Right atrium auricular region (tissue), 2 donors: Measurements from ENCODE around the gene CSK. TPM values are rescaled to one million over a fixed set of nuclear protein-coding genes. Genes with fewer than 3 reads are reported as not detected.

Experiments
- DNase-seq: peaks from one replicate; pipeline ENCODE4 v3.0.0-alpha.2; 2019; ENCODE audit warnings: low spot score
- H3K27ac ChIP-seq, 2 donors: fragments of 200-600 bp; sonication (generic); 1 replicate in 1 of 2; 2 replicates in 1 of 2; pipeline ENCODE4 v1.5.1; 2016 to 2019
- H3K27me3 ChIP-seq, 2 donors: fragments of 200-600 bp; sonication (generic); one replicate each; pipeline versions ENCODE4 v1.5.1 to v1.6.0; 2017 to 2019
- H3K36me3 ChIP-seq: fragments of 200-600 bp; sonication (generic); one replicate; pipeline ENCODE4 v1.5.1; 2016
- H3K4me1 ChIP-seq, 2 donors: fragments of 200-600 bp; sonication (generic); one replicate each; pipeline versions ENCODE4 v1.5.1 to v1.6.0; 2017 to 2019
- H3K4me3 ChIP-seq, 2 donors: fragments of 200-600 bp; sonication (generic); 1 replicate in 1 of 2; 2 replicates in 1 of 2; pipeline ENCODE4 v1.5.1; 2017 to 2019; ENCODE audit warnings: mild to moderate bottlenecking in 1 of 2, moderate library complexity in 1 of 2
- H3K9me3 ChIP-seq, 2 donors: fragments of 200-600 bp; sonication (generic); one replicate each; pipeline ENCODE4 v1.5.1; 2019
- CTCF ChIP-seq, 2 donors: fragments of 200-600 bp; sonication (generic); IDR thresholded peaks; one replicate each; pipeline ENCODE4 v1.5.1; 2019; ENCODE audit warnings: antibody characterized with exemption in 2 of 2
- total RNA-seq, 2 donors: library from RNA; depleted of rRNA; stranded (reverse); fragments of >200 nt; gene quantifications; one replicate each; pipeline ENCODE4 v1.1.0, GENCODE V29; 2016

The CSK gene
- total RNA-seq, 2 donors from 2014 or later: 25.6 to 26.8 TPM

GRCh38 chr15:74824976-74825375 lies 43.1 kb downstream of the CSK start:
- Histone ChIP-seq H3K27me3 (no peaks in the 10 kb centered on the region), H3K9me3 (no peaks in the 10 kb centered on the region), H3K4me1 (peaks cover 0 to 22% of the 10 kb centered on the region in 2 donors), H3K36me3 (no peaks in the 10 kb centered on the region), H3K4me3 (no peak overlapping the region), H3K27ac (no peak overlapping the region)
- TF ChIP-seq CTCF (IDR thresholded peaks at IDR 0.05): no peak
- DNase-seq: no peak

- no peak for TF ChIP-seq CTCF (IDR thresholded peaks at IDR 0.05)
- Histone ChIP-seq H3K4me3 (no peak overlapping the region), H3K27ac (peak overlapping the region in 1 of 2 donors; percentile 26), H3K4me1 (peaks cover 0 to 16% of the 10 kb centered on the region in 2 donors), H3K36me3 (no peaks in the 10 kb centered on the region), H3K9me3 (no peaks in the 10 kb centered on the region), H3K27me3 (no peaks in the 10 kb centered on the region)
- no peak for DNase-seq
Observed at GRCh38 chr15:74825866-74826265, 44.0 kb downstream of the CSK start.

GRCh38 chr15:74826364-74826819 lies 44.5 kb downstream of the CSK start, which contains the start of gene CPLX3:
Gene CPLX3, plus strand, starts transcription at chr15:74826627. Its CDS starts 77 bp downstream, at chr15:74826704.
- no peak for DNase-seq
- Histone ChIP-seq H3K36me3 (no peaks in the 10 kb centered on the region), H3K9me3 (no peaks in the 10 kb centered on the region), H3K27ac (peak within 1 kb of the TSS in 1 of 2 donors; percentile 26), H3K4me1 (peaks cover 0 to 17% of the 10 kb centered on the region in 2 donors), H3K4me3 (no peak within 1 kb of the TSS), H3K27me3 (no peaks in the 10 kb centered on the region)
- TF ChIP-seq CTCF (IDR thresholded peaks at IDR 0.05): no peak

- no peak for TF ChIP-seq CTCF (IDR thresholded peaks at IDR 0.05)
- H3K4me1 ChIP-seq: peaks cover 0 to 22% of the 10 kb centered on the region in 2 donors
- H3K27me3 ChIP-seq: no peaks in the 10 kb centered on the region
- H3K27ac ChIP-seq: no peak overlapping the region
- no peak for DNase-seq
- no peaks in the 10 kb centered on the region for H3K9me3 ChIP-seq
- H3K4me3 ChIP-seq: no peak overlapping the region
- no peaks in the 10 kb centered on the region for H3K36me3 ChIP-seq
Observed at GRCh38 chr15:74826921-74827320, 45.0 kb downstream of the CSK start.

- Histone ChIP-seq H3K4me3 (no peak overlapping the region), H3K4me1 (peaks cover 0 to 28% of the 10 kb centered on the region in 2 donors), H3K27ac (no peak overlapping the region), H3K9me3 (no peaks in the 10 kb centered on the region), H3K27me3 (no peaks in the 10 kb centered on the region), H3K36me3 (no peaks in the 10 kb centered on the region)
- no peak for TF ChIP-seq CTCF (IDR thresholded peaks at IDR 0.05)
- DNase-seq: no peak
Observed at GRCh38 chr15:74827614-74828013, 45.7 kb downstream of the CSK start.

- DNase-seq: no peak
- H3K9me3 ChIP-seq: no peaks in the 10 kb centered on the region
- H3K4me3 ChIP-seq: no peak overlapping the region
- no peaks in the 10 kb centered on the region for H3K27me3 ChIP-seq
- no peak for TF ChIP-seq CTCF (IDR thresholded peaks at IDR 0.05)
- no peak overlapping the region for H3K27ac ChIP-seq
- no peaks in the 10 kb centered on the region for H3K36me3 ChIP-seq
- H3K4me1 ChIP-seq: peaks cover 0 to 28% of the 10 kb centered on the region in 2 donors
Observed at GRCh38 chr15:74828835-74829234, 47.0 kb downstream of the CSK start.
